PFSK-1 (cell line): Measurements from ENCODE around the gene SNAP25.

Experiments
- FOXP2 ChIP-seq: optimal IDR thresholded peaks from 2 replicates; pipeline ENCODE3; 2011; ENCODE audit warnings: borderline replicate concordance, control low read depth, inconsistent platforms; ENCODE audit not compliant: insufficient read depth; ENCODE audit errors: extremely low read length, extremely low read depth
- SIN3A ChIP-seq: IDR thresholded peaks from 2 replicates; pipeline ENCODE4 v1.6.1; 2012; ENCODE audit warnings: mild to moderate bottlenecking, low read length, moderate library complexity, borderline replicate concordance; ENCODE audit not compliant: insufficient read depth
- TAF1 ChIP-seq: IDR thresholded peaks from 2 replicates; pipeline ENCODE4 v1.6.1; 2012; ENCODE audit warnings: low read length, control low read depth, borderline replicate concordance; ENCODE audit not compliant: insufficient read depth
- TF ChIP-seq, protein P1 (sequence below), 2 experiments: IDR thresholded peaks; 2 replicates each; pipeline versions ENCODE4 v1.6.1 to v1.8.0; 2011 to 2012; ENCODE audit warnings: low read depth in 2 of 2, low read length in 2 of 2, control low read depth in 1 of 2, inconsistent platforms in 1 of 2, mild to moderate bottlenecking in 1 of 2, moderate library complexity in 1 of 2; ENCODE audit not compliant: insufficient read depth in 1 of 2

GRCh38 chr20:10309326-10309725, 90.7 kb downstream of the SNAP25 start:
- no peak for TF ChIP-seq TAF1
- no peak for TF ChIP-seq SIN3A
- TF ChIP-seq, protein P1, sequence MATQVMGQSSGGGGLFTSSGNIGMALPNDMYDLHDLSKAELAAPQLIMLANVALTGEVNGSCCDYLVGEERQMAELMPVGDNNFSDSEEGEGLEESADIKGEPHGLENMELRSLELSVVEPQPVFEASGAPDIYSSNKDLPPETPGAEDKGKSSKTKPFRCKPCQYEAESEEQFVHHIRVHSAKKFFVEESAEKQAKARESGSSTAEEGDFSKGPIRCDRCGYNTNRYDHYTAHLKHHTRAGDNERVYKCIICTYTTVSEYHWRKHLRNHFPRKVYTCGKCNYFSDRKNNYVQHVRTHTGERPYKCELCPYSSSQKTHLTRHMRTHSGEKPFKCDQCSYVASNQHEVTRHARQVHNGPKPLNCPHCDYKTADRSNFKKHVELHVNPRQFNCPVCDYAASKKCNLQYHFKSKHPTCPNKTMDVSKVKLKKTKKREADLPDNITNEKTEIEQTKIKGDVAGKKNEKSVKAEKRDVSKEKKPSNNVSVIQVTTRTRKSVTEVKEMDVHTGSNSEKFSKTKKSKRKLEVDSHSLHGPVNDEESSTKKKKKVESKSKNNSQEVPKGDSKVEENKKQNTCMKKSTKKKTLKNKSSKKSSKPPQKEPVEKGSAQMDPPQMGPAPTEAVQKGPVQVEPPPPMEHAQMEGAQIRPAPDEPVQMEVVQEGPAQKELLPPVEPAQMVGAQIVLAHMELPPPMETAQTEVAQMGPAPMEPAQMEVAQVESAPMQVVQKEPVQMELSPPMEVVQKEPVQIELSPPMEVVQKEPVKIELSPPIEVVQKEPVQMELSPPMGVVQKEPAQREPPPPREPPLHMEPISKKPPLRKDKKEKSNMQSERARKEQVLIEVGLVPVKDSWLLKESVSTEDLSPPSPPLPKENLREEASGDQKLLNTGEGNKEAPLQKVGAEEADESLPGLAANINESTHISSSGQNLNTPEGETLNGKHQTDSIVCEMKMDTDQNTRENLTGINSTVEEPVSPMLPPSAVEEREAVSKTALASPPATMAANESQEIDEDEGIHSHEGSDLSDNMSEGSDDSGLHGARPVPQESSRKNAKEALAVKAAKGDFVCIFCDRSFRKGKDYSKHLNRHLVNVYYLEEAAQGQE (IDR thresholded peaks at IDR 0.05; ENCODE audit: insufficient read depth in 1 of 2, low read depth in 2 of 2, low read length in 2 of 2) = no peak
- TF ChIP-seq FOXP2 = no peak
